Pancreas (tissue), 10 donors: ENCODE results near the gene R3HDM1. TPM values are rescaled to one million over a fixed set of nuclear protein-coding genes. Genes with fewer than 3 reads are reported as not detected.
A peak's percentile ranks its signal among the peaks of the same experiment; 100 is the strongest.

ENCODE experiments used
- ATAC-seq, 4 donors: fragments of 200-7000 bp; cut with Tn5 transposase; one replicate each; pipeline versions ENCODE4 v1.8.0 to v1.9.1; 2020; ENCODE audit warnings: mild to moderate bottlenecking in 4 of 4, moderate library complexity in 4 of 4
- DNase-seq, 6 donors: peaks; one replicate each; pipeline ENCODE4 v3.0.0-alpha.2; 2020
- FAIRE-seq: peaks from 2 replicates; lab custom pipeline; 2012; peaks lifted over from hg19 to GRCh38; lab: Jason Lieb, UNC
- H3K27ac ChIP-seq, 4 donors: fragments of 200-600 bp; sonication (generic); 1 replicate in 3 of 4; 2 replicates in 1 of 4; pipeline versions ENCODE4 v1.5.0 to v1.8.0; 2020
- H3K27me3 ChIP-seq, 4 donors: fragments of 200-600 bp; one replicate each; pipeline ENCODE4 v1.8.0; 2021
- H3K36me3 ChIP-seq, 3 donors: fragments of 200-600 bp; sonication (generic) in 1 of 3; one replicate each; pipeline versions ENCODE4 v1.5.0 to v1.8.0; 2020 to 2021
- H3K4me1 ChIP-seq, 3 donors: fragments of 200-600 bp; one replicate each; pipeline ENCODE4 v1.8.0; 2021
- H3K4me3 ChIP-seq, 4 donors: fragments of 200-600 bp; sonication (generic) in 2 of 4; one replicate each; pipeline versions ENCODE4 v1.5.0 to v1.8.0; 2020 to 2021
- H3K9me3 ChIP-seq, 4 donors: fragments of 200-600 bp; one replicate each; pipeline ENCODE4 v1.8.0; 2021
- CTCF ChIP-seq, 4 donors: fragments of 200-600 bp; sonication (generic) in 3 of 4; IDR thresholded peaks; one replicate each; pipeline versions ENCODE4 v1.5.0 to v1.8.0; 2021; ENCODE audit warnings: antibody characterized with exemption in 4 of 4
- WGBS, 2 donors: extraction: QIAGEN DNeasy Blood & Tissue Kit; methylation state at CpG; one replicate each; pipeline ENCODE4 v1.1.7; 2013; 5-methylcytosine and 5-hydroxymethylcytosine counted together
- intact Hi-C, 3 donors: fragments of 100-400 bp; cut with DNase I; formaldehyde crosslinking; loops; one replicate each; pipeline versions ENCODE4 v1.11.1 to v1.14.2; 2022
- polyA plus RNA-seq, 2 donors: library from polyadenylated mRNA; stranded (reverse); fragments of 200-250 nt; gene quantifications; one replicate each; pipeline ENCODE4 v1.2.3, GENCODE V29; 2013
- total RNA-seq, 6 donors: library from RNA; stranded (reverse); fragmentation: NEBNext Ultra II Directional in 4 of 6; extraction: Animal tissue kit (Norgen Biotek cat#: 25700) in 4 of 6; gene quantifications; one replicate each; pipeline versions ENCODE4 v1.2.1 to v1.2.4, GENCODE V29; 2021 to 2023
- donor health status: healthy with polysubstance abuse.
- donor health status: DM: no; HTN: no; CAD: no; lungs with moderate emphysema.
- donor health status: DM: no; HTN: no; CAD: no.
- donor health status: control.
- donor health status: control.
- donor health status: Bipolar disorder and iron deficiency.
- donor health status: DM: yes; HTN: yes; CAD: no.
- donor health status: DM: no; HTN: no; CAD: no.
- donor health status: DM: no; HTN: no; CAD: no.
- donor health status: DM: yes; HTN: yes; CAD: no.

R3HDM1 gene
- total RNA-seq (10 to 100 TPM in 5 of 6 donors, 1 to 10 TPM in 1; 9.1 to 16.0 (median 11.6) TPM), polyA plus RNA-seq (1 to 10 TPM; 6.8 to 9.7 TPM)

- H3K27ac ChIP-seq = peak within 1 kb of the TSS; percentile 83 to 91 (median 88)
- FAIRE-seq (peak; percentile 94), DNase-seq (peak; percentile 87 to 100 (median 98)), ATAC-seq (peak; percentile 88 to 95 (median 89))
- H3K4me1 ChIP-seq = peaks cover 0 to 11% (median 6%) of the 10 kb centered on the region in 3 donors
- intact Hi-C loops = no loop called here
- no peaks in the 10 kb centered on the region for H3K36me3 ChIP-seq
- no peaks in the 10 kb centered on the region for H3K9me3 ChIP-seq
- TF ChIP-seq CTCF (IDR thresholded peaks at IDR 0.05) = no peak
- no peaks in the 10 kb centered on the region for H3K27me3 ChIP-seq
- WGBS, 2 donors = 0 to 1% methylated on average over 65 to 75 of the region's 75 CpGs
- H3K4me3 ChIP-seq = peak within 1 kb of the TSS; percentile 68 to 98 (median 92)
Observed at GRCh38 chr2:135531231-135532197, at the start of gene R3HDM1. TSS of gene R3HDM1 (plus strand) at chr2:135531484. CDS start at chr2:135604846, 73,362 bp downstream.

- no peaks in the 10 kb centered on the region for H3K4me1 ChIP-seq
- ATAC-seq (no peak), FAIRE-seq (no peak), DNase-seq (no peak)
- no peaks in the 10 kb centered on the region for H3K27me3 ChIP-seq
- H3K9me3 ChIP-seq = no peaks in the 10 kb centered on the region
- intact Hi-C loops = no loop called here
- H3K4me3 ChIP-seq = no peak overlapping the region
- WGBS, 2 donors = 98 to 99% methylated on average over 4 of the region's 4 CpGs
- TF ChIP-seq CTCF (IDR thresholded peaks at IDR 0.05) = no peak
- no peaks in the 10 kb centered on the region for H3K36me3 ChIP-seq
- H3K27ac ChIP-seq = no peak overlapping the region
Observed at GRCh38 chr2:135485441-135485840, 45.8 kb upstream of the R3HDM1 start.

GRCh38 chr2:135490376-135490775 is 40.9 kb upstream of the R3HDM1 start:
- Histone ChIP-seq H3K36me3 (no peaks in the 10 kb centered on the region), H3K27me3 (no peaks in the 10 kb centered on the region), H3K27ac (no peak overlapping the region), H3K4me1 (no peaks in the 10 kb centered on the region), H3K4me3 (no peak overlapping the region), H3K9me3 (no peaks in the 10 kb centered on the region)
- FAIRE-seq (no peak), ATAC-seq (no peak), DNase-seq (no peak)
- WGBS, 2 donors = 73 to 92% methylated on average over 1 of the region's 1 CpG
- intact Hi-C loops = no loop called here
- TF ChIP-seq CTCF (IDR thresholded peaks at IDR 0.05) = no peak

GRCh38 chr2:135494503-135494902 is 36.8 kb upstream of the R3HDM1 start:
- intact Hi-C loops = no loop called here
- no peak for ATAC-seq
- WGBS, 2 donors = 85 to 94% methylated on average over 1 of the region's 1 CpG
- peaks cover 0 to 6% (median 0%) of the 10 kb centered on the region in 4 donors for H3K9me3 ChIP-seq
- no peak for TF ChIP-seq CTCF (IDR thresholded peaks at IDR 0.05)
- H3K27me3 ChIP-seq = no peaks in the 10 kb centered on the region
- no peaks in the 10 kb centered on the region for H3K4me1 ChIP-seq
- DNase-seq = no peak
- H3K27ac ChIP-seq = no peak overlapping the region
- no peak for FAIRE-seq
- H3K4me3 ChIP-seq = no peak overlapping the region
- peaks cover 0 to 7% (median 0%) of the 10 kb centered on the region in 3 donors for H3K36me3 ChIP-seq
